ENCODE measurements around the gene MAPK14.
A peak's percentile ranks its signal among the peaks of the same experiment; 100 is the strongest.

The MAPK14 gene

GRCh38 chr6:36094753-36095496, 67.3 kb downstream of the MAPK14 start:
- peak; percentile 32 for DNase-seq (ENCODE audit: extremely low read depth, low read depth)
- TF ChIP-seq, protein P1, sequence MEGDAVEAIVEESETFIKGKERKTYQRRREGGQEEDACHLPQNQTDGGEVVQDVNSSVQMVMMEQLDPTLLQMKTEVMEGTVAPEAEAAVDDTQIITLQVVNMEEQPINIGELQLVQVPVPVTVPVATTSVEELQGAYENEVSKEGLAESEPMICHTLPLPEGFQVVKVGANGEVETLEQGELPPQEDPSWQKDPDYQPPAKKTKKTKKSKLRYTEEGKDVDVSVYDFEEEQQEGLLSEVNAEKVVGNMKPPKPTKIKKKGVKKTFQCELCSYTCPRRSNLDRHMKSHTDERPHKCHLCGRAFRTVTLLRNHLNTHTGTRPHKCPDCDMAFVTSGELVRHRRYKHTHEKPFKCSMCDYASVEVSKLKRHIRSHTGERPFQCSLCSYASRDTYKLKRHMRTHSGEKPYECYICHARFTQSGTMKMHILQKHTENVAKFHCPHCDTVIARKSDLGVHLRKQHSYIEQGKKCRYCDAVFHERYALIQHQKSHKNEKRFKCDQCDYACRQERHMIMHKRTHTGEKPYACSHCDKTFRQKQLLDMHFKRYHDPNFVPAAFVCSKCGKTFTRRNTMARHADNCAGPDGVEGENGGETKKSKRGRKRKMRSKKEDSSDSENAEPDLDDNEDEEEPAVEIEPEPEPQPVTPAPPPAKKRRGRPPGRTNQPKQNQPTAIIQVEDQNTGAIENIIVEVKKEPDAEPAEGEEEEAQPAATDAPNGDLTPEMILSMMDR (IDR thresholded peaks at IDR 0.05; ENCODE audit: low read depth, low read length), result peak; percentile 96

DNA sequence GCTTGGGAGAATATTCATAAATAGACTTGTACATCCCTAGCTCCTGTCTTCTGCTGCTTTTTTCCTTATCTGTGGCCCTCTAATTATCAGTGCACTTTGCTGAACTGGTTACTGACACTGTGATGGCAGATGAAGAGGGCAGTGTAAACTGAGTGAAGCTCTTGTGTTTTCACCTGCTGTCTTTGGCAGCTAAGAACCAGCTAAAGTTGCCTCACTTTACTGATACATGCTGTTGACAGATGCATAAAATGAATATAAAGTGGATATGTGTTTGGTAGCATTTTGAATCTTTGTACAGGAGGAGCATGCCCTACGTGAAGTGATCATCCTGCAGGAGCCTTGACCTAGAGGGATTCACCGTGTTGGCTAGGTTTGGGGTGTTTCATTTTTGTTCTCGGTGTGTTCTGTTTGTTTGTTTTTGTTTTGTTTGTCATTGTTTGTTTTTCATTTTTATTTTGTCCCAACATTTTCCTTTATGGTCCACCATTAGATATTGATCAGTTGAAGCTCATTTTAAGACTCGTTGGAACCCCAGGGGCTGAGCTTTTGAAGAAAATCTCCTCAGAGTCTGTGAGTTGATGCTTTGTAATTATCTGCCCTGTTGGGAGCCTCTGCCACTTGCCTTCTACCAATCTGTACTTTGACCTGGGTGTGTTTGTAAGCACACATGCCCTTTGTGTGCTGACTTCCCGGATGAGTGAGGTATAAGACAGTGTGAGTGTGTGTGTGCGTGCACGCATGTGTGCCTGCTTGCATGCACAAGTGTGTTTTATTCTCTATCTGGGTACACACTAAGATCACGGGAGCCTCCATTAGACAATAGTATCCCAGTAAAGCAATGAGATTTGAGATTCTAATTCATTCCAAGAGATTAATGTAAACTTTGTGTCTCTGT, 68.1 kb downstream of the MAPK14 start:
- DNase-seq (ENCODE audit: extremely low read depth, low read depth), result no peak
- TF ChIP-seq, protein P1 (IDR thresholded peaks at IDR 0.05; ENCODE audit: low read depth, low read length), result no peak

DNA sequence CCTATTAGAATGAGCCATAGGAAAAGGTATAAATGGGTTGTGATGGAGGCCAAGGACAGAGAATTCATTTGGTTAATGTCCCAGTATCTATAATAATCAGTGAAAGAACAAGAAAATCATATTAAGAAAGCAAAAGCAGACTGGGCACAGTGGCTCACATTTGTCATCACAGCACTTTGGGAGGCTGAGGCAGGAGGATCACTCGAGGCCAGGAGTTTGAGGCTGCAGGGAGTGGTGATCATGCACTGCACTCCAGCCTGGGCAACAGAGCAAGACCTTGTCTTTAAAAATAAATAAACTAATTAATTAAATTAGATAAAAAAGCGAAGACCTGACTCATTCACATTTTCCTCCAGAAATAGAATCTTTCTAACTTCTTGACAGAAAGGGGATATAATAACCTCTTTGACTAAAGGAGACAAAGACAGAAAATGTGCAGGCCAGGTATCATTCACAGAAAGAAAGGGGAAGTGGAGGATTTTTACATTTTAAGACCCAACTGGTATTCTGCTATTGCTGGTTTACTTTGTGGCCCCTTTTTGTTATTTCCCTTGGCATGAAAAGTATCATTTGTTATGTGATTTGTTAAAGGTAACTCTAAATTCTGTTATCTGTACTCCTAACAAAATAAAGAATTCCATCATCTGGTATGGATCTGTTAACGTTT, 70.8 kb downstream of the MAPK14 start:
- no peak for DNase-seq (ENCODE audit: extremely low read depth, low read depth)
- TF ChIP-seq, protein P1 (IDR thresholded peaks at IDR 0.05; ENCODE audit: low read depth, low read length), result no peak

DNA sequence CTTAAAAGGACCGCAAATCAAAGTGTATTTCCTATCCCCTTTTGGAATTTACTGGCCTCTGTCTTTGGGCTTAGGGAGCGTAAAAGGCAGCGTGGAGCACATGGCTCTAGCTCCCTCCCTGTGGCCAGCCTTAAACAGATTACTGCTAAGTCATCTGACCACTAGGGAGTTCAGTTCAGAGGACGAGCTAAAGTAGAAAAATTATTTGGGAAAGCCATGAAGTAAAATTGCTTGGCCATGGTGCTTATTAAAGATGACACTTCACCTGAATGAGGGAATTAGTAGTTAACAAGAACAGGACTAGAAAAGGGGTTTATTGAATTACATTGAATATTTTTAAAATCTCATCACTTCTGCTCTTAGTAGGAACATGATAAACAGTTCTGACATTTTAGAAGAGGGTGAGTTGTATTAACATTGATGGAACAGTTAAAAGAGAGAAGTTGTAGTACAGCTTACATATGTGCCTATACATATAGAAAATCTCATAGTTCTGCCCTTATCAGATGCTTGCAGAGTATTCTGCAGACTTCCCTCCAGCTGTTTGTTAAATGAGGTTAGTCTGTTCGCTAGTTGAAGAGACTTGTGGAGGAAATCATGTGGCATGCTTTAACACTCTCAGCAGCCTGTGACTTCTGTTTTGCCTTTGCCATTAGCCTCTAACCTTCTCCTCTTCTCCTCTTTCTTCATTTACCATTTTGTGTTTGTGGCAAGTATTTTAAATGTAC, 71.5 kb downstream of the MAPK14 start:
- TF ChIP-seq, protein P1 (IDR thresholded peaks at IDR 0.05; ENCODE audit: low read depth, low read length), result no peak

GRCh38 chr6:36099869-36100483, 72.4 kb downstream of the MAPK14 start:
- TF ChIP-seq, protein P1 (IDR thresholded peaks at IDR 0.05; ENCODE audit: low read depth, low read length), result no peak
- DNase-seq (ENCODE audit: extremely low read depth, low read depth), result no peak

More for the DNA sequence above, 71.5 kb downstream of the MAPK14 start:
- DNase-seq (ENCODE audit: extremely low read depth, low read depth), result no peak

- no peak for DNase-seq (ENCODE audit: extremely low read depth, low read depth)
- TF ChIP-seq, protein P1 (IDR thresholded peaks at IDR 0.05; ENCODE audit: low read depth, low read length), result no peak
Observed at GRCh38 chr6:36101691-36102090, 74.1 kb downstream of the MAPK14 start.
